SK-N-MC (cell line): ENCODE measurements around the gene SH3PXD2B.
A peak's percentile ranks its signal among the peaks of the same experiment; 100 is the strongest.

Experiments
- DNase-seq: peaks from one replicate; pipeline ENCODE4 v3.0.0-alpha.2; 2011; ENCODE audit warnings: low read depth, low spot score
- H3K27ac ChIP-seq: fragments of 200-600 bp; sonication (generic); 2 replicates; pipeline ENCODE4 v1.5.1; 2016; ENCODE audit warnings: mixed run types
- H3K36me3 ChIP-seq: fragments of 200-600 bp; sonication (generic); 2 replicates; pipeline ENCODE4 v1.6.1; 2017; ENCODE audit warnings: antibody characterized with exemption, low read length, mixed read lengths; ENCODE audit not compliant: insufficient read depth
- H3K4me3 ChIP-seq: fragments of 200-600 bp; sonication (generic); 2 replicates; pipeline ENCODE4 v1.5.1; 2016
- H3K9ac ChIP-seq: fragments of 200-600 bp; sonication (generic); 2 replicates; pipeline ENCODE4 v1.8.0; 2017; ENCODE audit warnings: mixed run types, mixed read lengths; ENCODE audit not compliant: insufficient read length
- H3K9me3 ChIP-seq: fragments of 200-600 bp; sonication (generic); 2 replicates; pipeline ENCODE4 v1.6.1; 2017; ENCODE audit warnings: low read depth, mild to moderate bottlenecking, antibody characterized with exemption, low read length, moderate library complexity, mixed read lengths
- EZH2 ChIP-seq: fragments of 200-600 bp; sonication (generic); IDR thresholded peaks from one replicate; pipeline ENCODE4 v1.6.1; 2017; ENCODE audit warnings: antibody characterized with exemption
- FOXP2 ChIP-seq: optimal IDR thresholded peaks from 2 replicates; pipeline ENCODE3; 2011; ENCODE audit warnings: mild to moderate bottlenecking, moderate library complexity; ENCODE audit not compliant: insufficient read depth; ENCODE audit errors: extremely low read length, control extremely low read depth
- POLR2AphosphoS5 ChIP-seq: IDR thresholded peaks from 2 replicates; pipeline ENCODE4 v1.6.1; 2012; ENCODE audit warnings: mild to moderate bottlenecking, low read depth, low read length, borderline replicate concordance

SH3PXD2B gene

DNA sequence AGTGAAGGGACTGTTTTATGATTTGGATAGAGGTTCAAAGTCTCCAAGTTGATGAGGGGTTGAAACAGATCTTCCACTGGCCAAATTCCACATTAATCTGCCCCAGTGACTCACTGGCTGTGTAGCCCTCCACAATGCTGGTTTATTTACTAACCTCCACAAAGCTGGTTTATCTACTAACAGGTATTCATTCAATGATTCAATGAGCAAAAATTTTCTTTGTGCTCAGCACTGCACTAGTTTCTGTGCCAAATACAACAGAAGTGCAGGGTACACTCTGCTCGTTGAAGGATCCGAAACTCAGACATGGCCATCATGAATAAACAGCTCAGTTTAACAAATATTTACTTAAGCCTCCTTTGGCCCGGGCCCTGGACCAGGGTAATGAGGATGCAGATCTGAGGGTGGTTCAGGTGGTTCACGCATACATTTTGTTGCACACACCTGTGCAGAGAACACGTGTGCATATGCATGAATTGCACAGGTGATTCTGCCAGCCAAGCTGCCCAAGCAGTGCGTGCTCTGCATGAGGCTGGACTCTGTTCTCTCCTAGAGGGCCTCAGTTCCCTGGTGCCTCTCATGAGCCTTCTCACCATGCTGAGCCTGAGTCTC is 71.0 kb downstream of the SH3PXD2B start:
- no peak overlapping the region for H3K4me3 ChIP-seq
- TF ChIP-seq EZH2: no peak
- TF ChIP-seq FOXP2: no peak
- no peak for TF ChIP-seq POLR2AphosphoS5
- no peak overlapping the region for H3K27ac ChIP-seq
- no peak for DNase-seq
- H3K9me3 ChIP-seq: no peaks in the 10 kb centered on the region
- H3K36me3 ChIP-seq: no peaks in the 10 kb centered on the region
- H3K9ac ChIP-seq: no peak overlapping the region

DNA sequence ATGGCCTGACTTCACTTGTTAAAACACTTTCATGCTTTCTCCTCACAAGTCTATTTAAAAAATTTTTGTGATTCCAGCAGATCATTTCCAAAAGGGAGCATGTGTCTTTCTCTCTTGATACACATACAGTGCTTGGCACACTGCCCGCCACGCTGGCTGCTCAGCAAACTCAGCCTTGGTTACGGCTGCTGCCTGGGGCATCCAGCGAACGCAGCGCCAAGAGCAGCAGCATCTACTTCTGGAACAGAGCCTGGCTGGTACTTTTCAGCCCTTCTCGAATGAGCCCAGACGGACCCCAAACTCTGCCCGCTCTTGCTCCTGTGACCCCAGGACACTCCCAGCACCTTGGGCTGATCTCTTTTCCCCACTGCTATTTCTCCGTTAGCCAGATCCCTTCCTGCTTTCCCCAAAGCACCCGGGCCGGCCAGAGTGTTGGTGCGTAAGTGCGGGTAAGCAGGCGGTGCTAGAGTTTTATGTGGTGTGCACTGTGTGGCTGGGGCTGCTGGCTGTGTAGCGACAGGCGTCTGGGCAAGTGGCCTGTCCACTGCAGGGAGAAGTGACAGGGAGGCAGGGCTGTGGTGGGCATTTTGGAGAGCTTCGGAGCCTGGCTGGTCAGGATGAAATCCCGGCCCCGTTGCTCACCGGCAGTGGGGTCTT is 73.2 kb downstream of the SH3PXD2B start:
- Histone ChIP-seq H3K9ac (no peak overlapping the region), H3K27ac (peak overlapping the region; percentile 74), H3K9me3 (no peaks in the 10 kb centered on the region), H3K4me3 (peak overlapping the region; percentile 45), H3K36me3 (no peaks in the 10 kb centered on the region)
- DNase-seq: peak; percentile 32
- TF ChIP-seq FOXP2 (no peak), EZH2 (no peak), POLR2AphosphoS5 (no peak)

DNA sequence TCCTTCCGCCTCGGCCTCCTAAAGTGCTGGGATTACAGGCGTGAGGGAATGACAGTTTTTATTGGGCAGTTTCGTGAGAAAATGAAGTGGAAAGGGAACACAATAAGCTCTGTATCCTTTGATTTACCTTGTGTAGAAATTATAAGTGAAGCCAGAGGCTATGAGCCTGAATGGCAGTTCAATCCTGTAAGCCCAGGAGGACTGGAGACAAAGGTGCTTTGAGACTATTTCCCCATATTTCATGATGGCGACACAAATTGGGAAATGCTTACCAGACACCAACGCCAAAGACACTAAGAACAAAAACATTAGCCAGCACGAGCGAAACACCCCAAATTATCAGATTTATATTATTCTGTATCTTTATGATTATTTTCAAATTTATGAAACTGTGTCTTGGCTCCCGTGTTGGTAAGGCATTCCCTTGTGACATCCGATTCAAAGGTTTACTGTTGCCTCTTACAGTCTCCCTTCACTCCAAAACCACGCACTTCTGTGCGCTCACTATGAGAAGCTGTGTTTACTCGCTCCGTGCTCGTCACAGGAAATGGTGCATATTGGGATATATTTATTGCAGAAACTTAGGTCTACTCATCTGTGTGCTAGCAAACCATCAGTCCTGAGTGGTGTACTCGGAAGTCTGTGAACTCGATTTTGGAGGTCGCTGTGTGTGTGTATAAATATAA is 73.9 kb downstream of the SH3PXD2B start:
- Histone ChIP-seq H3K27ac (peak overlapping the region; percentile 74), H3K9me3 (no peaks in the 10 kb centered on the region), H3K36me3 (no peaks in the 10 kb centered on the region), H3K4me3 (peak overlapping the region; percentile 45), H3K9ac (no peak overlapping the region)
- no peak for TF ChIP-seq FOXP2
- no peak for TF ChIP-seq POLR2AphosphoS5
- TF ChIP-seq EZH2: no peak
- no peak for DNase-seq

DNA sequence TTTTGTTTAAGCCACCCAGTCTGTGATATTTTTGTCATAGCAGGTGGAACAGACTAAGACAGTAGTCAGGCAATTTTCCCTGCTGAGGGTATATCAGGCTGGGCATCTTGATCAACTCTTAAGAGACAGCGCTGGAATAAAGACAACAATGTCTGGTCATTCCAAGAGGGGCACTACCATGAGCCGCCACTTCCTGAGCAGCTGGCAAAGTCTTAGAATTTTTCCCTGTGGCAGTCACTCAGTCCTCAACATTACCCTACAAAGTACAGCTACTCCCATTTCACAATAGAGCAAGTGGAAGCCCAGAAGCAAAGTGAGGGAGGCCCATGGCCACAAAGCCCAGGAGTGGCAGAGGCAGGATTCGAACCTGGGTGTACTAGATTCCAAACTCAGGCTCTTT is 74.8 kb downstream of the SH3PXD2B start:
- Histone ChIP-seq H3K36me3 (no peaks in the 10 kb centered on the region), H3K9me3 (no peaks in the 10 kb centered on the region), H3K9ac (no peak overlapping the region), H3K27ac (no peak overlapping the region), H3K4me3 (no peak overlapping the region)
- no peak for DNase-seq
- TF ChIP-seq POLR2AphosphoS5 (no peak), FOXP2 (no peak), EZH2 (no peak)

DNA sequence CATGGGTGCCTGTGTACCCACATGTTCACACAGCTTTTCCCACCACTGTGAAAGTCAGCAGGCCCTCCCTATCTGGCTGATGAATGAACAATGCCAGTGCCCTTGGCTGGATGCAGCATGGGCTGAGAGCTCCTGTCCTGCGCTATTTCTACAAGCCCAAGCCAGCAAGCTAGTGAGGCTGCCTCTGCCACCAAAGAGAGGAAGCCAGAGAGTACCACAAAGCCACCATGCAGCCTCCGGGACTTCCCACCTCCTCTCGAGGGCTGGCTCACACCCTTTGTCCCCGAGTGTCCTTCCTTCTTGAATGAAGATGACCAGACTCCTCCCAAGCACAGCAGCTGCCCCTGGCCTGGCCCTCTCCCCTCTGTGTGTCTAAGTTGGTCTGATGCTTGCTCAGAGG is 76.5 kb downstream of the SH3PXD2B start:
- no peak for DNase-seq
- H3K27ac ChIP-seq: no peak overlapping the region
- no peak overlapping the region for H3K4me3 ChIP-seq
- no peaks in the 10 kb centered on the region; the same call in 1 of the 2 replicates for H3K36me3 ChIP-seq
- H3K9ac ChIP-seq: no peak overlapping the region
- no peaks in the 10 kb centered on the region for H3K9me3 ChIP-seq
- no peak for TF ChIP-seq POLR2AphosphoS5
- no peak for TF ChIP-seq EZH2
- TF ChIP-seq FOXP2: no peak

DNA sequence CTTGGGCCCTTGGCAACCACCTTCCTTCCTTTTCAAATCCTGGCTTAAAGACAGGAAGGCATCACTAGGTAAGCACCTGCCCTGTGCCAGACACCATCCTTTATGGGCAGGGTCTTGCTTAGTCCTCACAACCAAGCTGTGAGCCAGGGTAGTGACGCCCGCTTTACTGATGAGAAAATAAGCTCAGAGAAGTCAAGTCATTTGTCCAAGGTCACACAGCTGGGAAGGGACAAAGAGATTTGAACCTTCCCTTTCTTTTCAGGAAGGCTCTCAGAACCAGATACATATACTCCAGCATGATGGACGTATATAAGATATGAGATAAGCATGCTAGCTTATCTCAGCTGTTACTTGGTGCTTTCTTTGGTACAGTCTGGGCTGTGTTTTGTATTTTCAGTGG is 76.9 kb downstream of the SH3PXD2B start:
- TF ChIP-seq EZH2 (no peak), FOXP2 (no peak), POLR2AphosphoS5 (no peak)
- H3K4me3 ChIP-seq: no peak overlapping the region
- H3K27ac ChIP-seq: no peak overlapping the region
- H3K9me3 ChIP-seq: no peaks in the 10 kb centered on the region
- no peak overlapping the region for H3K9ac ChIP-seq
- no peak for DNase-seq
- peaks cover under 1% of the 10 kb centered on the region; the same call in 1 of the 2 replicates for H3K36me3 ChIP-seq

DNA sequence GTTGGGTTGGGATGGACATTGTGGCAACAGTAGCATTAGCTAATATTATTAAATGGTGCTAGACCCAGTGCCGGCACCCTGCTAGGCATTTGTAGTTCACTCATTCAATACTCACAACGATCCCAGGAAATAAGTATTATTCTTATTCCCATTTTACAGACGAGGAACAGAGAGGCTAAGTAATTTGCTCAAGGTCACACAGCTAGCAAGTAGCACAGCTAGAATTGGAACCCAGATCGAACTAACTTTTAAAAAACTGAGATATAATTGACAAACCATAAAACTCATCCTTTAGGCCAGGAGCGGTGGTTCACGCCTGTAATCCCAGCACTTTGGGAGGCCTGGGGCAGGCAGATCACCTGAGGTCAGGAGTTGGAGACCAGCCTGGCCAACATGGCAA is 79.5 kb downstream of the SH3PXD2B start:
- no peaks in the 10 kb centered on the region for H3K9me3 ChIP-seq
- no peak overlapping the region for H3K4me3 ChIP-seq
- H3K9ac ChIP-seq: no peak overlapping the region
- DNase-seq: no peak
- no peak overlapping the region for H3K27ac ChIP-seq
- peaks cover 3% of the 10 kb centered on the region; the same call in 1 of the 2 replicates for H3K36me3 ChIP-seq
- TF ChIP-seq EZH2 (no peak), FOXP2 (no peak), POLR2AphosphoS5 (no peak)

DNA sequence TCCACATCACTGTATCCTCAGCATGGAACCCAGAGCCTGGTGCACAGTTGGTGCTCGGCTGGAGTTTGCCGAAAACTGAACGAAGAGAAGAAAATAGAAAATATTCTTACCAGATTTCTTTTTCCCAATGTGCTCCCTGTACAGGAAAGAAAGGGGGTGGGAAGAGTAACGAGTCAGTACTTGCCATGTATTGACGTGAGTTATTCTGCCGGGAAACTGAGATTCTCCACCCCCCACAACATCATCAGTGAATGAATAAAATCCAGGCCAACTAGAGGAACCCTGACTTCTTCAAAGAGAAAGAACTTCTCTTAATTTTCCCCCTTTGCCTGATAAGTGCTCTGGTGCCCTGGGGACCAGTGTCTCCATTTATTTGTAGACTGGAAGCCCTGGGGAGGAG is 80.6 kb downstream of the SH3PXD2B start:
- Histone ChIP-seq H3K36me3 (peaks cover 3% of the 10 kb centered on the region; the same call in 1 of the 2 replicates), H3K9me3 (no peaks in the 10 kb centered on the region), H3K9ac (no peak overlapping the region), H3K27ac (no peak overlapping the region), H3K4me3 (no peak overlapping the region)
- no peak for DNase-seq
- TF ChIP-seq POLR2AphosphoS5: no peak
- TF ChIP-seq EZH2: no peak
- no peak for TF ChIP-seq FOXP2

DNA sequence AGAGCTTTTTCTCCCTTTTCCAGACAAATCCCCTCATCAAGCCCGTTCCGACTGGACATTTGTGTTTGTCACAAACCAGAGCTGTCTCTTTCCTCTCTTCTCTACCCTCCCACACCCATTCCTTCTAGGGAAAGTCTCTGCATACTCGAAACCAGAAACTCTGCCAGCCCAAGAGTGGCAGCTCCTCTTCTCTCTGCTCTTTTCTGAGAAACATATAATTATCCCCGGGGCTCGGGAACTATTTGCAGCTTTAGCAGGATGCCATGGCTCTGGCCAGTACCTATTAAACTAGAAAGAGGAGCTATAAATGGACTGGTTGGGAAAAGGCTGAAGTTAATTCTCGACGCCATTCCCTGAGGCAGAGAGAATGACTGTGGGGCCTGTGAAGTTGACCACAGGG is 82.6 kb downstream of the SH3PXD2B start:
- Histone ChIP-seq H3K9me3 (no peaks in the 10 kb centered on the region), H3K4me3 (no peak overlapping the region), H3K27ac (no peak overlapping the region), H3K9ac (no peak overlapping the region), H3K36me3 (peaks cover 3% of the 10 kb centered on the region; the same call in 1 of the 2 replicates)
- DNase-seq: no peak
- TF ChIP-seq FOXP2: no peak
